Activated T-cell treated with anti-CD3 and anti-CD28 coated beads, Interleukin-2, amount 50 U/mL, for 4 hours (primary cell): ENCODE results near the gene PCDH15. TPM values are rescaled to one million over a fixed set of nuclear protein-coding genes. Genes with fewer than 3 reads are reported as not detected.
"Not testable (repeated sequence)": the region's sequence is repeated elsewhere in the genome, so short reads cannot be mapped to it uniquely, and the experiment has no call there.

ENCODE experiments used
- ATAC-seq, 2 donors: fragments of 200-7000 bp; cut with Tn5 transposase; one replicate each; pipeline ENCODE4 v1.10.0; 2021
- DNase-seq: peaks from one replicate; pipeline ENCODE4 v3.0.0-alpha.2; 2020
- H3K27me3 Mint-ChIP-seq: one replicate; pipeline ENCODE4 v1.8.0; 2021; ENCODE audit warnings: low read depth, mixed read lengths
- H3K36me3 Mint-ChIP-seq: one replicate; pipeline ENCODE4 v1.8.0; 2022; ENCODE audit warnings: mixed read lengths; ENCODE audit not compliant: insufficient read depth
- H3K4me1 Mint-ChIP-seq: one replicate; pipeline ENCODE4 v1.8.0; 2021; ENCODE audit warnings: low read depth, mixed read lengths
- H3K4me3 Mint-ChIP-seq: one replicate; pipeline ENCODE4 v1.8.0; 2021; ENCODE audit warnings: mild to moderate bottlenecking, moderate library complexity, mixed read lengths
- H3K9me3 Mint-ChIP-seq: one replicate; pipeline ENCODE4 v1.8.0; 2021; ENCODE audit warnings: mixed read lengths
- total RNA-seq, 3 donors: library from RNA; stranded (reverse); gene quantifications; one replicate each; pipeline ENCODE4 v1.2.1, GENCODE V29; 2021

PCDH15 gene
- total RNA-seq, 3 donors from 2014 or later = not detected

- DNase-seq (no peak), ATAC-seq (no peak)
- peaks cover 19% of the 10 kb centered on the region for H3K9me3 Mint-ChIP-seq
- H3K4me1 Mint-ChIP-seq = no peaks in the 10 kb centered on the region
- no peak overlapping the region for H3K4me3 Mint-ChIP-seq
- no peaks in the 10 kb centered on the region for H3K36me3 Mint-ChIP-seq
- H3K27me3 Mint-ChIP-seq = no peaks in the 10 kb centered on the region
Measured at GRCh38 chr10:54469587-54470323, 331.3 kb downstream of the PCDH15 start.

GRCh38 chr10:54454271-54454670, 346.8 kb downstream of the PCDH15 start:
- Mint-ChIP-seq H3K36me3 (no peaks in the 10 kb centered on the region), H3K4me3 (no peak overlapping the region), H3K9me3 (peaks cover 23% of the 10 kb centered on the region), H3K4me1 (no peaks in the 10 kb centered on the region), H3K27me3 (no peaks in the 10 kb centered on the region)
- no peak for ATAC-seq
- DNase-seq = no peak

GRCh38 chr10:54449056-54449455, 352.0 kb downstream of the PCDH15 start:
- ATAC-seq (no peak), DNase-seq (no peak)
- Mint-ChIP-seq H3K27me3 (no peaks in the 10 kb centered on the region), H3K9me3 (peaks cover 15% of the 10 kb centered on the region), H3K36me3 (no peaks in the 10 kb centered on the region), H3K4me1 (no peaks in the 10 kb centered on the region), H3K4me3 (no peak overlapping the region)

GRCh38 chr10:54444170-54444569, 356.9 kb downstream of the PCDH15 start:
- DNase-seq (no peak), ATAC-seq (no peak)
- H3K27me3 Mint-ChIP-seq = no peaks in the 10 kb centered on the region
- H3K36me3 Mint-ChIP-seq = no peaks in the 10 kb centered on the region
- H3K4me1 Mint-ChIP-seq = no peaks in the 10 kb centered on the region
- H3K9me3 Mint-ChIP-seq = peaks cover 16% of the 10 kb centered on the region
- H3K4me3 Mint-ChIP-seq = no peak overlapping the region

GRCh38 chr10:54441275-54441674, 359.8 kb downstream of the PCDH15 start:
- ATAC-seq (no peak), DNase-seq (no peak)
- H3K27me3 Mint-ChIP-seq = no peaks in the 10 kb centered on the region
- H3K9me3 Mint-ChIP-seq = peaks cover 10% of the 10 kb centered on the region
- H3K36me3 Mint-ChIP-seq = no peaks in the 10 kb centered on the region
- no peak overlapping the region for H3K4me3 Mint-ChIP-seq
- H3K4me1 Mint-ChIP-seq = no peaks in the 10 kb centered on the region

- ATAC-seq = no peak
- peaks cover 17% of the 10 kb centered on the region for H3K9me3 Mint-ChIP-seq
- no peaks in the 10 kb centered on the region for H3K27me3 Mint-ChIP-seq
- H3K36me3 Mint-ChIP-seq = no peaks in the 10 kb centered on the region
- H3K4me3 Mint-ChIP-seq = no peak overlapping the region
- DNase-seq = no peak
- H3K4me1 Mint-ChIP-seq = no peaks in the 10 kb centered on the region
Measured at GRCh38 chr10:54434782-54435181, 366.2 kb downstream of the PCDH15 start.

GRCh38 chr10:54415483-54415882, 385.5 kb downstream of the PCDH15 start:
- ATAC-seq (no peak), DNase-seq (no peak)
- Mint-ChIP-seq H3K4me3 (no peak overlapping the region), H3K36me3 (no peaks in the 10 kb centered on the region), H3K9me3 (peaks cover 18% of the 10 kb centered on the region), H3K27me3 (no peaks in the 10 kb centered on the region), H3K4me1 (no peaks in the 10 kb centered on the region)

- DNase-seq (no peak), ATAC-seq (no peak)
- peaks cover 22% of the 10 kb centered on the region for H3K9me3 Mint-ChIP-seq
Measured at GRCh38 chr10:54402576-54402975, 398.5 kb downstream of the PCDH15 start.

GRCh38 chr10:54396031-54396430, 405.0 kb downstream of the PCDH15 start:
- Mint-ChIP-seq H3K4me3 (no peak overlapping the region), H3K36me3 (no peaks in the 10 kb centered on the region), H3K9me3 (peaks cover 15% of the 10 kb centered on the region), H3K4me1 (no peaks in the 10 kb centered on the region), H3K27me3 (no peaks in the 10 kb centered on the region)
- DNase-seq = no peak
- ATAC-seq = no peak

More at GRCh38 chr10:54402576-54402975, 398.5 kb downstream of the PCDH15 start:
- no peaks in the 10 kb centered on the region for H3K36me3 Mint-ChIP-seq
- no peaks in the 10 kb centered on the region for H3K4me1 Mint-ChIP-seq
- no peaks in the 10 kb centered on the region for H3K27me3 Mint-ChIP-seq
- no peak overlapping the region for H3K4me3 Mint-ChIP-seq

- H3K4me3 Mint-ChIP-seq, ATAC-seq, H3K27me3 Mint-ChIP-seq, H3K36me3 Mint-ChIP-seq, H3K4me1 Mint-ChIP-seq, DNase-seq: not testable (repeated sequence)
- H3K9me3 Mint-ChIP-seq = peaks cover 13% of the 10 kb centered on the region
Measured at GRCh38 chr10:54394598-54394997, 406.4 kb downstream of the PCDH15 start.

- no peaks in the 10 kb centered on the region for H3K4me1 Mint-ChIP-seq
- no peaks in the 10 kb centered on the region for H3K27me3 Mint-ChIP-seq
- no peak overlapping the region for H3K4me3 Mint-ChIP-seq
Measured at GRCh38 chr10:54372179-54372578, 428.9 kb downstream of the PCDH15 start.

GRCh38 chr10:54368984-54369383, 432.0 kb downstream of the PCDH15 start:
- H3K36me3 Mint-ChIP-seq = no peaks in the 10 kb centered on the region
- peaks cover 12% of the 10 kb centered on the region for H3K9me3 Mint-ChIP-seq
- DNase-seq (no peak), ATAC-seq (no peak)
- no peaks in the 10 kb centered on the region for H3K27me3 Mint-ChIP-seq
- H3K4me1 Mint-ChIP-seq = no peaks in the 10 kb centered on the region
- H3K4me3 Mint-ChIP-seq = no peak overlapping the region

More at GRCh38 chr10:54372179-54372578, 428.9 kb downstream of the PCDH15 start:
- DNase-seq (no peak), ATAC-seq (no peak)
- no peaks in the 10 kb centered on the region for H3K36me3 Mint-ChIP-seq
- H3K9me3 Mint-ChIP-seq = peaks cover 11% of the 10 kb centered on the region

GRCh38 chr10:54363390-54363789, 437.6 kb downstream of the PCDH15 start:
- H3K4me3 Mint-ChIP-seq = no peak overlapping the region
- no peaks in the 10 kb centered on the region for H3K27me3 Mint-ChIP-seq
- peaks cover 10% of the 10 kb centered on the region for H3K9me3 Mint-ChIP-seq
- no peaks in the 10 kb centered on the region for H3K36me3 Mint-ChIP-seq
- ATAC-seq = no peak
- no peak for DNase-seq
- no peaks in the 10 kb centered on the region for H3K4me1 Mint-ChIP-seq

- Mint-ChIP-seq H3K4me1 (no peaks in the 10 kb centered on the region), H3K36me3 (no peaks in the 10 kb centered on the region), H3K9me3 (peaks cover 21% of the 10 kb centered on the region), H3K4me3 (no peak overlapping the region), H3K27me3 (no peaks in the 10 kb centered on the region)
- no peak for DNase-seq
- ATAC-seq = no peak
Measured at GRCh38 chr10:54342058-54342457, 459.0 kb downstream of the PCDH15 start.

GRCh38 chr10:54335296-54335695, 465.7 kb downstream of the PCDH15 start:
- Mint-ChIP-seq H3K27me3 (no peaks in the 10 kb centered on the region), H3K36me3 (no peaks in the 10 kb centered on the region), H3K4me1 (no peaks in the 10 kb centered on the region), H3K4me3 (no peak overlapping the region), H3K9me3 (peaks cover 22% of the 10 kb centered on the region)
- no peak for ATAC-seq
- no peak for DNase-seq
